ENCODE measurements around the gene AURKAIP1.

GRCh38 chr1:1401457-1402010, 26.5 kb upstream of the AURKAIP1 start:
- no peak for TF ChIP-seq CTCF (IDR thresholded peaks at IDR 0.05; ENCODE audit: insufficient read depth, low read length)
- no peak for TF ChIP-seq GABPA (IDR thresholded peaks at IDR 0.05; ENCODE audit: low read depth)
- TF ChIP-seq POLR2AphosphoS5 (IDR thresholded peaks at IDR 0.05; ENCODE audit: low read depth) = peak; percentile 68
- TF ChIP-seq REST (IDR thresholded peaks at IDR 0.05; ENCODE audit: insufficient replicate concordance, low read depth) = no peak
- TF ChIP-seq SPI1 (IDR thresholded peaks at IDR 0.05; ENCODE audit: borderline replicate concordance, low read depth) = no peak

Measured in HL-60 (cell line).